SK-N-SH (cell line): ENCODE results near the gene BRCA1. TPM values are rescaled to one million over a fixed set of nuclear protein-coding genes. Genes with fewer than 3 reads are reported as not detected.

Source experiments
- polyA plus RNA-seq, 3 experiments: library from polyadenylated mRNA; depleted of rRNA; stranded (reverse); fragments of >200 nt; gene quantifications; 2 replicates each; pipeline ENCODE4 v1.2.3, GENCODE V29; 2012
- small RNA-seq, 7 experiments: library from RNA; depleted of rRNA; stranded (forward); fragments of <200 nt; gene quantifications; one replicate each; pipeline ENCODE3, GENCODE V24; 2012

The BRCA1 gene
- polyA plus RNA-seq, 1 of the 3 experiments (the other 2 are of a cell fraction) = 11.2 TPM

Small RNA genes within 50 kb of the gene (small RNA-seq; reads per million reads assigned to genes)
- gene AC060780.2 (0 reads per million in 7 experiments), gene AC060780.3 (0 reads per million in 7 experiments), gene AC135721.1 (0 reads per million in 7 experiments)

Other genes with a start within 250 kb of the BRCA1 start
- gene G6PC1, start 224.6 kb downstream of the BRCA1 start, polyA plus RNA-seq (2012; rRNA removed) = not detected in 2 replicates
- 52.0 and 59.4 TPM in 2 replicates for gene AARSD1, start 160.9 kb downstream of the BRCA1 start, polyA plus RNA-seq (2012; rRNA removed)
- gene PTGES3L, start 145.3 kb downstream of the BRCA1 start, polyA plus RNA-seq (2012; rRNA removed) = 1.4 and 1.7 TPM in 2 replicates
- 9.0 and 9.5 TPM in 2 replicates for gene RUNDC1, start 144.8 kb downstream of the BRCA1 start, polyA plus RNA-seq (2012; rRNA removed)
- 4,890 and 6,383 TPM in 2 replicates for gene RPL27, start 126.9 kb downstream of the BRCA1 start, polyA plus RNA-seq (2012; rRNA removed)
- gene IFI35, start 118.6 kb downstream of the BRCA1 start, polyA plus RNA-seq (2012; rRNA removed) = 15.7 and 17.6 TPM in 2 replicates
- 157 and 170 TPM in 2 replicates for gene VAT1, start 103.0 kb downstream of the BRCA1 start, polyA plus RNA-seq (2012; rRNA removed)
- gene RND2, start 100.1 kb downstream of the BRCA1 start, polyA plus RNA-seq (2012; rRNA removed) = 8.9 and 10.5 TPM in 2 replicates
- 41.4 and 62.5 TPM in 2 replicates for gene NBR1, start 45.9 kb upstream of the BRCA1 start, polyA plus RNA-seq (2012; rRNA removed)
- gene TMEM106A, start 86.5 kb upstream of the BRCA1 start, polyA plus RNA-seq (2012; rRNA removed) = 0.03 and 0.12 TPM in 2 replicates
- gene CCDC200, start 103.3 kb upstream of the BRCA1 start, polyA plus RNA-seq (2012; rRNA removed) = not detected in 2 replicates
- gene RNU2-1, start 108.6 kb upstream of the BRCA1 start, polyA plus RNA-seq (2012; rRNA removed) = not detected in 2 replicates